ENCODE data around the gene ZBTB7B.

Gene ZBTB7B

GRCh38 chr1:154993572-154994268, 8.9 kb upstream of the ZBTB7B start, which contains the start of gene LENEP:
TSS of gene LENEP (plus strand) at chr1:154993586. CDS start at chr1:154993608, 22 bp downstream.
- no peak for TF ChIP-seq CTCF (IDR thresholded peaks at IDR 0.05)

- no peak for TF ChIP-seq CTCF (IDR thresholded peaks at IDR 0.05)
Observed at GRCh38 chr1:154994269-154994587, 8.4 kb upstream of the ZBTB7B start.

GRCh38 chr1:154994591-154994990, 8.0 kb upstream of the ZBTB7B start:
- no peak for TF ChIP-seq CTCF (IDR thresholded peaks at IDR 0.05)

- TF ChIP-seq CTCF (IDR thresholded peaks at IDR 0.05) = peak; percentile 56; the same call in 1 of the 2 replicates
Observed at GRCh38 chr1:154995301-154995983, 7.2 kb upstream of the ZBTB7B start.

- TF ChIP-seq CTCF (IDR thresholded peaks at IDR 0.05) = no peak
Observed at GRCh38 chr1:154996966-154997701, 5.5 kb upstream of the ZBTB7B start.

GRCh38 chr1:154998201-154998780, 4.3 kb upstream of the ZBTB7B start:
- 0 out of 2 replicates have a peak, but pooled peaks have one; percentile 11 for TF ChIP-seq CTCF (IDR thresholded peaks at IDR 0.05)

- TF ChIP-seq CTCF (IDR thresholded peaks at IDR 0.05) = peak; percentile 69
Observed at GRCh38 chr1:154998818-154999570, 3.6 kb upstream of the ZBTB7B start.
